Naive thymus-derived CD4-positive, alpha-beta T cell (primary cell): Measurements from ENCODE around the gene PCNX2. TPM values are rescaled to one million over a fixed set of nuclear protein-coding genes. Genes with fewer than 3 reads are reported as not detected.

Source experiments
- ATAC-seq: fragments of 150-1000 bp; cut with Tn5 transposase; 2 replicates; pipeline ENCODE4 v1.10.0; 2021; ENCODE audit warnings: mild to moderate bottlenecking, moderate library complexity
- CTCF ChIA-PET: fragments of 350-600 bp; sonication (Branson Sonifier 250); formaldehyde crosslinking; loops from one replicate; lab custom pipeline; 2021; ENCODE audit warnings: antibody characterized with exemption; lab: Charles Lee
- POLR2A ChIA-PET: fragments of 350-600 bp; sonication (Branson Sonifier 250); formaldehyde crosslinking; loops from one replicate; lab custom pipeline; 2021; ENCODE audit warnings: antibody characterized with exemption, inconsistent platforms; lab: Charles Lee
- DNase-seq, 9 donors: peaks; one replicate each; pipeline versions ENCODE4 v3.0.0 to v3.0.0-alpha.2; 2020 to 2022; ENCODE audit warnings: mixed read lengths in 1 of 9
- H3K27ac ChIP-seq: one replicate; pipeline ENCODE4 v1.7.0; 2013; ENCODE audit warnings: mild to moderate bottlenecking, low read depth, low read length, moderate library complexity
- H3K27me3 ChIP-seq, 2 donors: one replicate each; pipeline ENCODE4 v1.7.0; 2013; ENCODE audit warnings: low read length in 2 of 2, mild to moderate bottlenecking in 2 of 2, moderate library complexity in 2 of 2; ENCODE audit not compliant: control insufficient read depth in 2 of 2, insufficient read depth in 2 of 2
- H3K36me3 ChIP-seq, 3 experiments: 1 replicate in 2 of 3; 2 replicates in 1 of 3; pipeline ENCODE4 v1.7.0; 2013; ENCODE audit warnings: low read length in 3 of 3, mild to moderate bottlenecking in 3 of 3, moderate library complexity in 1 of 3; ENCODE audit not compliant: insufficient read depth in 3 of 3, control insufficient read depth in 2 of 3
- H3K4me1 ChIP-seq, 2 donors: one replicate each; pipeline ENCODE4 v1.7.0; 2013; ENCODE audit warnings: low read length in 2 of 2, mild to moderate bottlenecking in 2 of 2, moderate library complexity in 1 of 2; ENCODE audit not compliant: control insufficient read depth in 2 of 2, insufficient read depth in 2 of 2
- H3K4me3 ChIP-seq: 2 replicates; pipeline ENCODE4 v1.7.0; 2013; ENCODE audit warnings: mild to moderate bottlenecking, low read length
- H3K9me3 ChIP-seq, 3 experiments: 1 replicate in 2 of 3; 2 replicates in 1 of 3; pipeline ENCODE4 v1.7.0; 2013; ENCODE audit warnings: low read length in 3 of 3; ENCODE audit not compliant: control insufficient read depth in 2 of 3
- H3K27ac Mint-ChIP-seq, 9 donors: one replicate each; pipeline ENCODE4 v1.8.0; 2020 to 2022; ENCODE audit warnings: mixed read lengths in 9 of 9, mild to moderate bottlenecking in 8 of 9, moderate library complexity in 5 of 9, inconsistent platforms in 2 of 9
- H3K27me3 Mint-ChIP-seq, 5 donors: one replicate each; pipeline ENCODE4 v1.8.0; 2021 to 2022; ENCODE audit warnings: mixed read lengths in 5 of 5, mild to moderate bottlenecking in 1 of 5
- H3K36me3 Mint-ChIP-seq, 5 donors: one replicate each; pipeline ENCODE4 v1.8.0; 2020 to 2022; ENCODE audit warnings: mixed read lengths in 5 of 5, mild to moderate bottlenecking in 3 of 5, inconsistent platforms in 1 of 5
- H3K4me1 Mint-ChIP-seq, 7 donors: one replicate each; pipeline ENCODE4 v1.8.0; 2020 to 2022; ENCODE audit warnings: mixed read lengths in 7 of 7, mild to moderate bottlenecking in 3 of 7, inconsistent platforms in 1 of 7
- H3K4me3 Mint-ChIP-seq, 10 donors: one replicate each; pipeline ENCODE4 v1.8.0; 2020 to 2022; ENCODE audit warnings: mild to moderate bottlenecking in 10 of 10, mixed read lengths in 10 of 10, moderate library complexity in 6 of 10, inconsistent platforms in 2 of 10
- H3K9me3 Mint-ChIP-seq, 11 donors: one replicate each; pipeline ENCODE4 v1.8.0; 2020 to 2022; ENCODE audit warnings: mixed read lengths in 11 of 11, mild to moderate bottlenecking in 4 of 11, inconsistent platforms in 1 of 11, moderate library complexity in 1 of 11
- intact Hi-C, 2 donors: fragments of 100-400 bp; cut with micrococcal nuclease; formaldehyde crosslinking; loops; one replicate each; pipeline ENCODE4 v1.15.1; 2023
- polyA plus RNA-seq, 2 donors: library from polyadenylated mRNA; unstranded; fragments of 300-500 nt; fragmentation: Illumina TruSeq; gene quantifications; one replicate each; pipeline ENCODE4 v1.2.3, GENCODE V29; 2021
- total RNA-seq, 6 experiments: library from RNA in 5 of 6; stranded (reverse) in 5 of 6; gene quantifications; 1 replicate in 5 of 6; 2 replicates in 1 of 6; pipeline ENCODE4 v1.2.3 and lab custom pipeline; 2021 to 2026

The PCNX2 gene
- total and polyA plus RNA-seq, 7 experiments from 2014 or later = 4.1 to 61.8 (median 45.1) TPM

DNA sequence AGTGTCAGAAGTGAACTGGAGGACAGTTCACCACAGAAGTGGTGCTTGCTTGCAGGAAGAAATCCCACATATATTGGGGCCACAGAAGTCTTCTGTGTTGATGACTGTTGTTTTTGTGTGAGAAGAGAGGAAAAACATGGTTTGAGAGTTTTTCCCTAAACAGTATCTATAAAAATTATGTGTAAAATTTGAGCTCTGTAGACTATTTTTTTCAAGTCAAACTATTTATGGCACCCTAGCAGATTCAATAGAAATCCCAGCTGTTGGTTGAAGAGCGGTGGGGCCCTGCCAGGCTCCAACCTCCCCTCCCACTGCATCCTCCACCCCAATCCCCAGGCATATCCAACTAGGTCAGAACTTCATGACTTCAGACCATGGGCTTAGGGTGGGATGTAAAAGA is 283.5 kb downstream of the PCNX2 start:
- Mint-ChIP-seq H3K36me3 (peaks cover 19 to 73% (median 31%) of the 10 kb centered on the region in 5 donors), H3K27ac (no peak overlapping the region), H3K4me3 (no peak overlapping the region), H3K4me1 (peaks cover 0 to 6% (median 0%) of the 10 kb centered on the region in 7 donors), H3K9me3 (no peaks in the 10 kb centered on the region), H3K27me3 (no peaks in the 10 kb centered on the region)
- Histone ChIP-seq H3K4me1 (no peaks in the 10 kb centered on the region), H3K9me3 (no peaks in the 10 kb centered on the region), H3K4me3 (no peak overlapping the region), H3K36me3 (peaks cover 0 to 12% (median 6%) of the 10 kb centered on the region in 3 experiments), H3K27me3 (no peaks in the 10 kb centered on the region), H3K27ac (no peak overlapping the region)
- no peak for ATAC-seq
- intact Hi-C loops = no loop called here
- CTCF ChIA-PET = no interaction called here
- POLR2A ChIA-PET = no interaction called here
- DNase-seq = no peak

DNA sequence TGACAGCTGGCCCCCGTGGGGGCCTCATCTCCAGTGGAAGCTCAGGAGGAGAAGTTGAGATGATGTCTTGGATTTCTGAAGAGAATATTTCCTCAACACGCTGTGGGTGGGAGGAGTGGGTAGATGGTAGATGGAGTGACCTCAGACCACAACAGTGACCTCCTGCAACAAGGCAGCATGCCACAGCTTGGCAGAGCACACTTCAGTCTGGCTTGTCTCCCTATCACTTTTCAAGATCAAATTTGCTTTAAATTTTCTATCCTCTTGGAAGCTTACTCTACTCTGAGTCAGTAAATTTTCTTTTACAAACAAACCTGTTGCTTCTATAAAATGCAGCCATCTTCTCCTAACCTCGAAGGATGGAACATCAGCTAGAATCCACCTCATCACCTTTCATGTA is 285.4 kb downstream of the PCNX2 start:
- Mint-ChIP-seq H3K27ac (no peak overlapping the region), H3K4me1 (no peaks in the 10 kb centered on the region), H3K36me3 (peaks cover 16 to 81% (median 46%) of the 10 kb centered on the region in 5 donors), H3K4me3 (no peak overlapping the region), H3K9me3 (no peaks in the 10 kb centered on the region), H3K27me3 (no peaks in the 10 kb centered on the region)
- Histone ChIP-seq H3K27me3 (no peaks in the 10 kb centered on the region), H3K27ac (no peak overlapping the region), H3K4me3 (no peak overlapping the region), H3K4me1 (no peaks in the 10 kb centered on the region), H3K36me3 (peaks cover 0 to 12% (median 6%) of the 10 kb centered on the region in 3 experiments), H3K9me3 (no peaks in the 10 kb centered on the region)
- ChIA-PET POLR2A (no interaction called here), CTCF (no interaction called here)
- intact Hi-C loops = no loop called here
- DNase-seq (no peak), ATAC-seq (no peak)

DNA sequence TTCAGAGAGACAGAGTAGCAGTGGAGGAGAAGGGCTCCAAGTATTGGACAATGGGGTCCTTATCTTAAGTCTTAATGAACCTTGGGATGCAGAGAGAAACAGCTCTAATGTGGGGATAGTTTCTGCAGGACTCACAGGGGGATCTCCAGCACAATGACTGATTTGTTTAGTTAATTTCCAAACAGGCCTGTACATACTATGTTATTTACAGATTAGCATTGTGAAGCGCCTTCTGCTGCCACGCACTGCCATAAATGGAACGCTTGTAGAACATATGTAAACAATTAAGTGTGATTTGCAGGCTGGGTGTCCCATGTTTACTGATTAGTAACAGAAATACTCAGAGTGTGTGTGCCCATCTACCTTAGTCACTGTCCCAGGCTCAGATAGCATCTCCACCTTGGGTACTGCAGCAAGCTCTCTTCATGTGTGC is 289.0 kb downstream of the PCNX2 start:
- peaks cover 0 to 8% (median 0%) of the 10 kb centered on the region in 11 donors for H3K9me3 Mint-ChIP-seq
- Histone ChIP-seq H3K27me3 (no peaks in the 10 kb centered on the region), H3K36me3 (peaks cover 0 to 5% (median 2%) of the 10 kb centered on the region in 3 experiments), H3K9me3 (peaks cover 0 to 3% (median 0%) of the 10 kb centered on the region in 3 experiments), H3K27ac (no peak overlapping the region), H3K4me3 (no peak overlapping the region), H3K4me1 (no peaks in the 10 kb centered on the region)
- DNase-seq = no peak
- H3K27me3 Mint-ChIP-seq = no peaks in the 10 kb centered on the region
- H3K4me1 Mint-ChIP-seq = no peaks in the 10 kb centered on the region
- ChIA-PET CTCF (no interaction called here), POLR2A (no interaction called here)
- H3K4me3 Mint-ChIP-seq = no peak overlapping the region
- ATAC-seq = no peak
- no peak overlapping the region for H3K27ac Mint-ChIP-seq
- H3K36me3 Mint-ChIP-seq = peaks cover 19 to 76% (median 39%) of the 10 kb centered on the region in 5 donors
- intact Hi-C loops = no loop called here

DNA sequence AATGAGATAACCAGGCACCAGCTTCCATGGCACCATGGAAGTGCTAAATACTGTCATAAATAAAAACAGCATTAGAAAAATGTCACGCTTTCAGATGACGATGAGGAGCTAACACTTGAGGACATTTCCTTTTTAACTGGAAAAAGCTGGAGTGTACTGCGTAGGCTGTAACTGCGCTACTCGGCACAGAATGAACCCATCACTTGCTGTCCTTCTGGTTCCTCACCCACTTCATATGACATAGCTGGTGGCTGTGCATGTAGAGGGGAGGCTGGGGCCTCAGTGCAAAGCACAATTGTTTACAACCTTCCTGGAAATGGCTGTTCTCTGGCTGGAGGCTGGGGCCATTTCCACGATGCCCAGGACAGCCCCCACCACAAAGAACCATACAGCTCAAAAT is 289.4 kb downstream of the PCNX2 start:
- H3K4me1 Mint-ChIP-seq = no peaks in the 10 kb centered on the region
- H3K27me3 ChIP-seq = no peaks in the 10 kb centered on the region
- no peak overlapping the region for H3K4me3 Mint-ChIP-seq
- no peak overlapping the region for H3K27ac ChIP-seq
- H3K27ac Mint-ChIP-seq = no peak overlapping the region
- H3K36me3 Mint-ChIP-seq = peaks cover 19 to 76% (median 39%) of the 10 kb centered on the region in 5 donors
- H3K9me3 Mint-ChIP-seq = peaks cover 0 to 8% (median 0%) of the 10 kb centered on the region in 11 donors
- DNase-seq = no peak
- peaks cover 0 to 6% (median 4%) of the 10 kb centered on the region in 3 experiments for H3K36me3 ChIP-seq
- ATAC-seq = no peak
- peaks cover 0 to 3% (median 0%) of the 10 kb centered on the region in 3 experiments for H3K9me3 ChIP-seq
- intact Hi-C loops = no loop called here
- no peaks in the 10 kb centered on the region for H3K27me3 Mint-ChIP-seq
- ChIA-PET POLR2A (no interaction called here), CTCF (no interaction called here)
- H3K4me3 ChIP-seq = no peak overlapping the region
- no peaks in the 10 kb centered on the region for H3K4me1 ChIP-seq

DNA sequence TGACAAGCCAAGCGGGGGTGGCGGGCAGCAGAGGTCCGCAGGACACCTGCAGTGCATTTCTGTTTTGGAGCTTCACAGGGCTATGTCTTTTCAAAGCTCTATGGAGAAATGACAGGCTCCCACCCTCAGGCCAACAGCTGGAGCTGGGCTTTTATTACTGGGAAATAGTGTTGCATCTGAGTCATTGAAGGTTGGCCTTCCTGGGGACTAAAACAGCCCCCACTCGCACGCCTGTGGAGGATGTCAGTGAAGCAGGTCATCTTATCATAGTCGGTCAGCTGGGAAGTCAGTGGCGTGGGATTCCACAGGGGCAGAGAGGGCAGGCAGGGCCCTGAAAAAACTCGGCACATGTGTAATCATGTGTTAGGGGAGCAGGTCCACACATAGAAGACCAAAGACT is 289.8 kb downstream of the PCNX2 start:
- Histone ChIP-seq H3K4me1 (no peaks in the 10 kb centered on the region), H3K36me3 (peaks cover 0 to 6% (median 6%) of the 10 kb centered on the region in 3 experiments), H3K27me3 (no peaks in the 10 kb centered on the region), H3K4me3 (no peak overlapping the region), H3K9me3 (peaks cover 0 to 3% (median 0%) of the 10 kb centered on the region in 3 experiments), H3K27ac (no peak overlapping the region)
- peaks cover 20 to 75% (median 39%) of the 10 kb centered on the region in 5 donors for H3K36me3 Mint-ChIP-seq
- intact Hi-C loops = no loop called here
- H3K4me3 Mint-ChIP-seq = no peak overlapping the region
- ChIA-PET CTCF (no interaction called here), POLR2A (no interaction called here)
- no peaks in the 10 kb centered on the region for H3K27me3 Mint-ChIP-seq
- H3K27ac Mint-ChIP-seq = no peak overlapping the region
- H3K4me1 Mint-ChIP-seq = no peaks in the 10 kb centered on the region
- H3K9me3 Mint-ChIP-seq = peaks cover 0 to 8% (median 0%) of the 10 kb centered on the region in 11 donors
- DNase-seq (no peak), ATAC-seq (no peak)

DNA sequence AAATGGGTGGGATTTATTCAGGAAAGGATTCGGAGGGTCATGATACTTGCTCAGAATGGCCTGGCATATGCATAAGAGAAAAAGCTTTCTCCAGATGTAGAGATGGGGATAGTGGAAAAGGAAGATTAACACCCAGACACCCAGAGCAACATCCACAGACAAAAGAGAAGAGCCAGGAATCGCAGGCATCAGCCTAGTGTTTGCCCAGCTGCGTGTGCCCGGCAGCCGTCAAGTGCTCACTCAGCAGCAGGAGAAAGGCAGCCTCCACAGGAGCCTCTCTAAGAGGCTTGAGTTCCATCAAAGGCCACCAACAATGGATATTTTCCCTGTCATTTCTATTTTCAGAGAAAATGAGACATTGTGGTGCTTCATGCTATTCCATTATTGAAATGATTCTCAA is 290.4 kb downstream of the PCNX2 start:
- H3K36me3 Mint-ChIP-seq = peaks cover 24 to 75% (median 44%) of the 10 kb centered on the region in 5 donors
- ATAC-seq = no peak
- ChIA-PET POLR2A (no interaction called here), CTCF (no interaction called here)
- no peak overlapping the region for H3K4me3 Mint-ChIP-seq
- H3K27me3 ChIP-seq = no peaks in the 10 kb centered on the region
- H3K36me3 ChIP-seq = peaks cover 0 to 11% (median 6%) of the 10 kb centered on the region in 3 experiments
- no peaks in the 10 kb centered on the region for H3K4me1 ChIP-seq
- H3K9me3 ChIP-seq = peaks cover 0 to 3% (median 0%) of the 10 kb centered on the region in 3 experiments
- H3K4me3 ChIP-seq = no peak overlapping the region
- no peak overlapping the region for H3K27ac Mint-ChIP-seq
- intact Hi-C loops = no loop called here
- no peak overlapping the region for H3K27ac ChIP-seq
- H3K4me1 Mint-ChIP-seq = no peaks in the 10 kb centered on the region
- peaks cover 0 to 8% (median 0%) of the 10 kb centered on the region in 11 donors for H3K9me3 Mint-ChIP-seq
- H3K27me3 Mint-ChIP-seq = no peaks in the 10 kb centered on the region
- no peak for DNase-seq

DNA sequence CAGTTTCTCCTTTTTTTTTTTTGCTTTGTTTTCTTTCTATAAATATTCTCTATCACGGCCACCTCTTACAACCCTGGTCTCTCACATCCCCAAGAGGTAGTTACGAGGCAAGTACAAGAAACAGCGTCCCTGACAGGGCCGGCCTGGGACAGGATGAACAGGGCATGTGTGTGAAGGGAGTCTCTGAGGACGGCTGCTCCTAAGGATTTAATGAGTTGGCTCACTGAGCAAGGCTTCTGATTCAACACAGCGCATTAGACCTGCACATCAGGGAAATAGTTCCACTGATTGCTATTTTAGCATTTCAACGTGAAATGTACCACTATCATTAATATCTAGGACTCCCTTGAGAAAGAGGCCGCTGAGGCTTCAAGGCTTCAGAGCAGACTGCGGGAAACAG is 291.1 kb downstream of the PCNX2 start:
- Histone ChIP-seq H3K36me3 (peaks cover 0 to 18% (median 6%) of the 10 kb centered on the region in 3 experiments), H3K27me3 (no peaks in the 10 kb centered on the region), H3K4me1 (no peaks in the 10 kb centered on the region), H3K9me3 (peaks cover 0 to 3% (median 0%) of the 10 kb centered on the region in 3 experiments), H3K4me3 (no peak overlapping the region), H3K27ac (no peak overlapping the region)
- intact Hi-C loops = no loop called here
- Mint-ChIP-seq H3K36me3 (peaks cover 27 to 76% (median 51%) of the 10 kb centered on the region in 5 donors), H3K27me3 (no peaks in the 10 kb centered on the region), H3K9me3 (peaks cover 0 to 8% (median 0%) of the 10 kb centered on the region in 11 donors), H3K4me3 (no peak overlapping the region), H3K4me1 (no peaks in the 10 kb centered on the region), H3K27ac (no peak overlapping the region)
- ChIA-PET CTCF (no interaction called here), POLR2A (no interaction called here)
- ATAC-seq = no peak
- DNase-seq = no peak
